Measurements from ENCODE around the gene WDR46.
A peak's percentile ranks its signal among the peaks of the same experiment; 100 is the strongest.
"Not testable (repeated sequence)": the region's sequence is repeated elsewhere in the genome, so short reads cannot be mapped to it uniquely, and the experiment has no call there.

The WDR46 gene

GRCh38 chr6:33273924-33274902 is 14.8 kb downstream of the WDR46 start:
- H3K9ac ChIP-seq (ENCODE audit: low read length), result peak overlapping the region; percentile 93
- peak overlapping the region; percentile 88 for H3K4me3 ChIP-seq (ENCODE audit: low read depth, low read length)
- H3K4me1 ChIP-seq (ENCODE audit: control insufficient read depth, insufficient read depth, low read length), result peaks cover 14% of the 10 kb centered on the region; the same call in 1 of the 2 replicates
- H3K9me3 ChIP-seq (ENCODE audit: control insufficient read depth, insufficient read depth, low read depth, low read length), result no peaks in the 10 kb centered on the region
- H3K27ac ChIP-seq (ENCODE audit: low read depth, low read length), result peak overlapping the region; percentile 21; the same call in 1 of the 2 replicates
- H3K27me3 ChIP-seq (ENCODE audit: control insufficient read depth, insufficient read depth, low read length), result no peaks in the 10 kb centered on the region
- H3K36me3 ChIP-seq (ENCODE audit: control insufficient read depth, insufficient read depth, low read length), result peaks cover 61% of the 10 kb centered on the region

- H3K9ac ChIP-seq (ENCODE audit: low read length), result peak overlapping the region; percentile 93
- H3K9me3 ChIP-seq (ENCODE audit: control insufficient read depth, insufficient read depth, low read depth, low read length), result no peaks in the 10 kb centered on the region
- H3K27ac ChIP-seq (ENCODE audit: low read depth, low read length), result peak overlapping the region; percentile 85
- H3K27me3 ChIP-seq (ENCODE audit: control insufficient read depth, insufficient read depth, low read length), result no peaks in the 10 kb centered on the region
- H3K4me3 ChIP-seq (ENCODE audit: low read depth, low read length), result peak overlapping the region; percentile 88
- peaks cover 14% of the 10 kb centered on the region; the same call in 1 of the 2 replicates for H3K4me1 ChIP-seq (ENCODE audit: control insufficient read depth, insufficient read depth, low read length)
- H3K36me3 ChIP-seq (ENCODE audit: control insufficient read depth, insufficient read depth, low read length), result peaks cover 60% of the 10 kb centered on the region
Measured at GRCh38 chr6:33273129-33273923, 15.7 kb downstream of the WDR46 start.

GRCh38 chr6:33272275-33273128 is 16.5 kb downstream of the WDR46 start:
- Histone ChIP-seq H3K27me3 (ENCODE audit: control insufficient read depth, insufficient read depth, low read length) (no peaks in the 10 kb centered on the region), H3K4me1 (ENCODE audit: control insufficient read depth, insufficient read depth, low read length) (peaks cover 11% of the 10 kb centered on the region; the same call in 1 of the 2 replicates), H3K4me3 (ENCODE audit: low read depth, low read length) (peak overlapping the region; percentile 88), H3K9me3 (ENCODE audit: control insufficient read depth, insufficient read depth, low read depth, low read length) (no peaks in the 10 kb centered on the region), H3K9ac (ENCODE audit: low read length) (peak overlapping the region; percentile 93), H3K36me3 (ENCODE audit: control insufficient read depth, insufficient read depth, low read length) (peaks cover 65% of the 10 kb centered on the region), H3K27ac (ENCODE audit: low read depth, low read length) (peak overlapping the region; percentile 85)

- H3K9me3 ChIP-seq (ENCODE audit: control insufficient read depth, insufficient read depth, low read depth, low read length), result no peaks in the 10 kb centered on the region
- H3K27ac ChIP-seq (ENCODE audit: low read depth, low read length), result peak within 1 kb of the TSS; percentile 93
- peak within 1 kb of the TSS; percentile 88 for H3K4me3 ChIP-seq (ENCODE audit: low read depth, low read length)
- peaks cover 71% of the 10 kb centered on the region for H3K36me3 ChIP-seq (ENCODE audit: control insufficient read depth, insufficient read depth, low read length)
- peak within 1 kb of the TSS; percentile 95 for H3K9ac ChIP-seq (ENCODE audit: low read length)
- no peaks in the 10 kb centered on the region for H3K27me3 ChIP-seq (ENCODE audit: control insufficient read depth, insufficient read depth, low read length)
- H3K4me1 ChIP-seq (ENCODE audit: control insufficient read depth, insufficient read depth, low read length), result peaks cover 11% of the 10 kb centered on the region; the same call in 1 of the 2 replicates
Measured at GRCh38 chr6:33271468-33272274, 17.4 kb downstream of the WDR46 start, which contains the start of the genes RPS18 and VPS52. TSS of gene RPS18 (plus strand) at chr6:33272075. CDS start at chr6:33272120, 45 bp downstream. TSS of gene VPS52 (minus strand) at chr6:33271876. CDS start at chr6:33271675, 201 bp downstream.

GRCh38 chr6:33271117-33271467 is 17.9 kb downstream of the WDR46 start:
- Histone ChIP-seq H3K9me3 (ENCODE audit: control insufficient read depth, insufficient read depth, low read depth, low read length) (no peaks in the 10 kb centered on the region), H3K36me3 (ENCODE audit: control insufficient read depth, insufficient read depth, low read length) (peaks cover 71% of the 10 kb centered on the region), H3K27me3 (ENCODE audit: control insufficient read depth, insufficient read depth, low read length) (no peaks in the 10 kb centered on the region), H3K9ac (ENCODE audit: low read length) (peak overlapping the region; percentile 95), H3K4me1 (ENCODE audit: control insufficient read depth, insufficient read depth, low read length) (peaks cover 11% of the 10 kb centered on the region; the same call in 1 of the 2 replicates), H3K4me3 (ENCODE audit: low read depth, low read length) (peak overlapping the region; percentile 88), H3K27ac (ENCODE audit: low read depth, low read length) (peak overlapping the region; percentile 93)

GRCh38 chr6:33264015-33264414 is 25.0 kb downstream of the WDR46 start:
- no peak overlapping the region for H3K4me3 ChIP-seq (ENCODE audit: low read depth, low read length)
- no peaks in the 10 kb centered on the region for H3K27me3 ChIP-seq (ENCODE audit: control insufficient read depth, insufficient read depth, low read length)
- no peak overlapping the region for H3K27ac ChIP-seq (ENCODE audit: low read depth, low read length)
- H3K36me3 ChIP-seq (ENCODE audit: control insufficient read depth, insufficient read depth, low read length), result peaks cover 74% of the 10 kb centered on the region
- H3K9ac ChIP-seq (ENCODE audit: low read length), result no peak overlapping the region
- H3K4me1 ChIP-seq (ENCODE audit: control insufficient read depth, insufficient read depth, low read length), result no peaks in the 10 kb centered on the region
- H3K9me3 ChIP-seq (ENCODE audit: control insufficient read depth, insufficient read depth, low read depth, low read length), result no peaks in the 10 kb centered on the region

- H3K4me1 ChIP-seq (ENCODE audit: control insufficient read depth, insufficient read depth, low read length); H3K9me3 ChIP-seq (ENCODE audit: control insufficient read depth, insufficient read depth, low read depth, low read length); H3K27me3 ChIP-seq (ENCODE audit: control insufficient read depth, insufficient read depth, low read length); H3K4me3 ChIP-seq (ENCODE audit: low read depth, low read length); H3K9ac ChIP-seq (ENCODE audit: low read length); H3K27ac ChIP-seq (ENCODE audit: low read depth, low read length): not testable (repeated sequence)
- H3K36me3 ChIP-seq (ENCODE audit: control insufficient read depth, insufficient read depth, low read length), result peaks cover 62% of the 10 kb centered on the region
Measured at GRCh38 chr6:33262490-33262889, 26.5 kb downstream of the WDR46 start.

GRCh38 chr6:33259032-33259431 is 30.0 kb downstream of the WDR46 start:
- Histone ChIP-seq H3K27ac (ENCODE audit: low read depth, low read length) (no peak overlapping the region), H3K27me3 (ENCODE audit: control insufficient read depth, insufficient read depth, low read length) (no peaks in the 10 kb centered on the region), H3K36me3 (ENCODE audit: control insufficient read depth, insufficient read depth, low read length) (peaks cover 35% of the 10 kb centered on the region)

GRCh38 chr6:33254591-33254990 is 34.4 kb downstream of the WDR46 start:
- H3K4me3 ChIP-seq (ENCODE audit: low read depth, low read length), result no peak overlapping the region
- H3K9me3 ChIP-seq (ENCODE audit: control insufficient read depth, insufficient read depth, low read depth, low read length), result no peaks in the 10 kb centered on the region
- peaks cover 18% of the 10 kb centered on the region for H3K36me3 ChIP-seq (ENCODE audit: control insufficient read depth, insufficient read depth, low read length)
- peaks cover 5% of the 10 kb centered on the region; the same call in 1 of the 2 replicates for H3K4me1 ChIP-seq (ENCODE audit: control insufficient read depth, insufficient read depth, low read length)
- no peak overlapping the region for H3K27ac ChIP-seq (ENCODE audit: low read depth, low read length)
- H3K9ac ChIP-seq (ENCODE audit: low read length), result no peak overlapping the region
- H3K27me3 ChIP-seq (ENCODE audit: control insufficient read depth, insufficient read depth, low read length), result no peaks in the 10 kb centered on the region

More at GRCh38 chr6:33259032-33259431, 30.0 kb downstream of the WDR46 start:
- H3K4me3 ChIP-seq (ENCODE audit: low read depth, low read length), result no peak overlapping the region
- H3K9me3 ChIP-seq (ENCODE audit: control insufficient read depth, insufficient read depth, low read depth, low read length), result no peaks in the 10 kb centered on the region
- H3K9ac ChIP-seq (ENCODE audit: low read length), result no peak overlapping the region
- H3K4me1 ChIP-seq (ENCODE audit: control insufficient read depth, insufficient read depth, low read length), result no peaks in the 10 kb centered on the region
